ENCODE results near the gene CBR4.
A peak's percentile ranks its signal among the peaks of the same experiment; 100 is the strongest.
"Not testable (repeated sequence)": the region's sequence is repeated elsewhere in the genome, so short reads cannot be mapped to it uniquely, and the experiment has no call there.

The CBR4 gene

DNA sequence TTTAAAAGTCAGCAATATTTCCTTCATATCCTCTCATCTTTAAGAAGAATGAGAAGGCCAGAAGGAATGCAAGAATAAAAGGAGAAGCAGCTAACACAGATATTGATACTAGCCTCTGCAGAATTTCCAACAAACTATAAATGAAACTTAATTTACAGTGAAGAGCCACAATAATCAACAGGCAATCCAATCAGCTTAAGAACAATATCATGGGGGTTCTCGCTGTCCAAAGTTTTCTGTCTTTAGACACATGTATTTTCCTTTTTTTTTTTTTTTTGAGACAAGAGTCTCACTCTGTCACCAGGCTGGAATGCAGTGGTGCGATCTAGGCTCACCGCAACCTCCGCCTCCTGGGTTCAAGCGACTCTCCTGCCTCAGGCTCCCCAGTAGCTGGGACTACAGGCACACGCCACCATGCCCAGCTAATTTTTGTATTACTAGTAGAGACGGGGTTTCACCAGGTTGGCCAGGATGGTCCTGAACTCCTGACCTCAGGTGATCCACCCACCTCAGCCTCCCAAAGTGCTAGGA is 17.0 kb downstream of the CBR4 start:
- DNase-seq, result not testable (repeated sequence)

DNA sequence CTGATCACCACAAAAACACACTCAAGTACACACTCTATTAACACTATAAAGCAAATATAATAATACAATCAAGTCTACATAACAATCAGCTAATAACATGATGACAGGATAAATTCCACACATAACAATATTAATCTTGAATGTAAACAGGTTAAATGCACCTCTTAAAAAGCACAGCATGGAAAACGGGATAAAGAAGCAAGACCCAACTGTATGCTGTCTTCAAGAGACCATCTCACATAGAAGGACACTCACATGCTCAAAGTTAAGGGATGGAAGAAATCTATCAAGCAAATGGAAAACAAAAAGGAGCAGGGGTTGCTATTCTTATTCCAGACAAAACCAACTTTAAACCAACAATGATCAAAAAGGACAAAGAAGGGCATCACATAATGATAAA is 28.1 kb downstream of the CBR4 start:
- no peak for DNase-seq

DNA sequence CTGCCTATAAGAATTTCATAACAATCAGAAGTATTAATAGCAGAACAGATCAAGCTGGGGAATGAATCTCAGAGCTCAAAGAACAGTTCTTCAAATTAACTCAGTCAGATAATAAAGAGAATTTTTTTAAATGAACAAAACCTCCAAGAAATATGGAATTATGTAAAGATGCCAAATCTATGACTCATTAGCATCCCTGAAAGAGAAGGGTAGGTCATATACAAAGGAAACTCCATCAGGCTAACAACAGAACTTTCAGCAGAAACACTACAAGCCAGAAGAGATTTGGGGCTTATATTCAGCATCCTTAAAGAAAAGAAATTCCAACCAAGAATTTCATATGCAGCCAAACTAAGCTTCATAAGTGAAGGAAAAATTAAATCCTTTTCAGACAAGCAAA is 28.6 kb downstream of the CBR4 start:
- DNase-seq, result peak; percentile 15

DNA sequence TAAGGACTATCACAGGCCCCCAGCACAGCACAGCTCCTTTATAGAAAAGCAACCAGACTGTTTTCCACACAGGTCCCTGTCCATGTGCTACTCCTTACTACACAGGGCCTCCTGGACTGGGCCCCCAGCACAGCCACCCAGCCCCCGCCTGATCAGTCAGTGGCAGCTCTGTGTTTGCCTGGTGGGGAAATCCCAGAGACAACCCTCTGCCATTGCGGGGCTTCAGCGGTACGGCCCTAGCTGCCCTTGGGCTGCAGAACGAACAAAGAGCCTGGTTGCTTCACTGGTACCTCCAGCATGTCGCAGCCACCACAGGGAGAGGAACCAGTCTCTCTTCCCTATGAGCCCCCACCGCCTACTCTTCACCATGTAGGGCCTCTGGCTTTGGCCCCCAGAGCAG is 30.7 kb downstream of the CBR4 start:
- no peak for DNase-seq

DNA sequence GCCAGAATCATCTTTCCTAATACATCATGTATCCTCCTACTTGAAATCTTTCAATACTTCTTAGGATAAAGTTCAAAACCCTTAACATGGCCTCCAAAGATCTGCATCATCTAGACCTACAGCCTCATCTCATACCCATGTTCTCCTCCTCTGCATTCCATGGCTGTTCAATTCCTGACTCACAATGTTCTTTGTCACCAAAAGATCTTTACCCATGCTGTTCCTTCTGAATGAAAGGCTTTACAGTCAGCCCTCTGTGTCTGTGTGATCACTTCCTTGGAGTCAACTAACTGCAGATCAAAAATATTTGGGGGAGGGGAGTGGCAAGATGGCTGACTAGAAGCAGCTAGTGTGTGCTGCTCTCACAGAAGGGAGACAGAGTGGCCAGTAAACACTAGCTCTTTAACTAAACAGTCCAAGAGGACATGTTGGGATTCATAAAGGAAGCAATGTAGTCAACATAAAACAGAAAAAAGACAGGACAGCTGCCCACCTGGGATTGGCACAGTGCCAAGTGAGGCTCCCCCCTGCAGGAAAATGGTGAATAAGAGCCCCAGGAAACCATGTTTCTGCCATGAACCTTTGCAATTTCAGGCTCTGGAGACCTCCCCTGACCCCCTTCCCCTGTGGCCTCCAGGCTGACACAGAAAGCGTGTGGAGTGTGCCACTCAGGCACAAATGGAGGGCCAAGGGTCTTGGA is 31.9 kb downstream of the CBR4 start:
- peak; percentile 28 for DNase-seq

DNA sequence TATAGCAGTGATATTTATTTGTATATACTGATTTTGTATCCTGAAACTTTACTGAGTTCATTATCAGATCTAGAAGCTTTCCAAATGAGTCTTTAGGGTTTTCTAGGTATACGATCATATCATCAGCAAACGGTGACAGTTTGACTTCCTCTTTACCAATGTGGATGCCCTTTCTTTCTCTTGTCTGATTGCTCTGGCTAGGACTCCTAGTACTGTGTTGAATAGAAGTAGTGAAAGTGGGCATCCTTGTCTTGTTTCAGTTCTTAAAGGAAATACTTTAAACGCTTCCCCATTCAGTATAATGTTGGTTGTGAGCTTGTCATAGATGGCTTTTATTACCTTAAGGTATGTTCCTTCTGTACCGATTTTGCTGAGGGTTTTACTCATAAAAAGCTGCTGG is 37.5 kb downstream of the CBR4 start:
- no peak for DNase-seq

DNA sequence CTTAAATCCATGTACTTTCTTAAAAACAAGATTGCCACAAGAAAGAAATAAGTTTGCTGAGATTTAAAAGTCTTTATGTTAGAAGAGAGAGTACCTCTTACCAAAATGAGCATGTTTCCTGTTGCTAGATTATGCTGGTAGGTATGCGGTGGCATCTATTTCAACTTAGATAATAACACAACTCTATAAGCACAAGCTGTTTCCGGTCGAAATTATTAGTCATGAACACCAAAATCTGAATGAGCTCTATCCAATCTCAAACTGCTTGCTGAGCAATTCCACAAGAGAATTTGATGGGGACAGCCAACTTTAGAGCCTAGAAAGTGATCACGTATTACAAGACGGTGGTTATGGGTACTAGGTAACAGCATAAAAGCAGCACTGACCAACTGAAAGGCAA is 49.3 kb downstream of the CBR4 start:
- no peak for DNase-seq

DNA sequence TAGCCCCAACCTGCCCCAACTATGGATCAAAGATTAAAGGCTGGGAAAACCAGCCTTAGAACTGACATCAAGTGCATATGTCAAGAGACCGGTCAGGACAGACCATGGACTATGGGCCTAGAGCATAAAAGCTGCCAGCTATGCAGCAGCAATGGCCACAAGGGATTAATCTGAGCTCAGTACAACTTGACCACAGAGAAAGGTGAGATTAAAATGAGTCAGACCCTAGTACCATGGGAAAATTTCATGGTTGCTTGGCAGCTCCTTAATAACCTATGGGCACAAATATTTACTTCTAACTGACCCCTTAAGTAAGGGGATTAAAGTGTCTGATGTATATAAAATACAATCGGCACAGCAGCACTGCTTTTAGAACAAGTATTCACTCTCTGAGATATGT is 54.4 kb downstream of the CBR4 start:
- DNase-seq, result peak; percentile 1

DNA sequence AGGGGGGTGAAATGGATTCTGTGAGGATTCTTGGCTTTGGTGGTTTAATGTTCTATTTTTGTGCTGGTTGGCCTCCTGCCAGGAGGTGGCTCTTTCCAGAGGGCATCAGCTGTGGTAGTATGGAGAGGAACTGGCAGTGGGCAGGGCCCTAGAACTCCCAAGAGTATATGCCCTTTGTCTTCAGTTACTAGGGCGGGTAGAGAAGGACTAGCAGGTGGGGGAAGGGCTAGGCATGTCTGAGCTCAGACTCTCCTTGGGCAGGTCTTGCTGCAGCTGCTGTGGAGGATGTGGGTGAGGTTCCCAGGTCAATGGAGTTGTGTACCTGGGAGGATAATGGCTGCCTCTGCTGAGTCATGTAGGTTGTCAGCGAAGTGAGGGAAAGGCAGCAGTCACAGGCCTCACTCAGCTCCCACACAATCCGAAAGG is 57.2 kb downstream of the CBR4 start:
- not testable (repeated sequence) for DNase-seq

DNA sequence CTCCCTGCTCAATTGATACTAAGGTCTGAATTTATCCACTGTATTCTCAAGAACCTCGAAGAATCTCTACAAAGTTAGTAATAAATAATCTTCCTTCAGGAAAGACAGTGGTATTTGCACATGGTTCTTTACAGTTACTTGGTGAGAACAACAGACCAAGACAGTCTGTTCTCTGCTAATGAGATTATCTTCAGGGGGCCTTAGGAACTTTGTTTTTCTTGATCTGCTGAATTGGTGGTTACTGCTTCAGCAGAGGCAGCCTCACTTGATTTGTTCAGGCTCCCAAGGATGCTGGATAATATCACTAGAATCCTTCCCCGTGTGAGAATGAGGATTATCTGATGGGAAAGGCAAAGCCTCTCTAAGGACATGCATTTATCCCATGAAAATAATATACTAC is 64.8 kb downstream of the CBR4 start:
- DNase-seq, result no peak

DNA sequence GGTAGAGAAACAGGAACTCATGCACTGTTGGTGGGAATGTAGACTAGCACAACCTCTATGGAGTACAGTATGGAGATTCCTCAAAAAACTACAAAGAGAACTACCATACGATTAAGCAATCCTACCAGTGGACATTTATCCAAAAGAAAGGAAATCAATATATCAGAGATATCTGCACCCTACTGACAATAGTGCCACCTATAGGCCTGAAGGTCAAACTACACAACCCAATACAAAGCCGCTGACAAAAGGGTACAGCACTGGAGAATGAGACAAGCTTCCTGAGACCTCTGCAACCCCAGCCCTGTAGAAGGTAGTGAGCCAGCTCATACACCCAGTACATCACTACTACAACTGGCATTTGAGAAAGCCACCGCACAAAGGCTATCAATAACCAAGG is 67.1 kb downstream of the CBR4 start:
- DNase-seq, result no peak
